Right renal pelvis (tissue), 4 donors: ENCODE data around the gene ATP5ME. TPM values are rescaled to one million over a fixed set of nuclear protein-coding genes. Genes with fewer than 3 reads are reported as not detected.

Experiments
- DNase-seq, 4 donors: peaks; one replicate each; pipeline ENCODE4 v3.0.0-alpha.2; 2013; ENCODE audit warnings: low read depth in 4 of 4, low spot score in 3 of 4, missing footprints in 1 of 4
- polyA plus RNA-seq, 4 donors: library from polyadenylated mRNA; unstranded; fragments of 120-200 nt; gene quantifications; one replicate each; pipeline ENCODE4 v1.2.1, GENCODE V29; 2013; ENCODE audit not compliant: insufficient read length in 4 of 4

Gene ATP5ME
- polyA plus RNA-seq, 4 donors: 248 to 285 (median 271) TPM

DNA sequence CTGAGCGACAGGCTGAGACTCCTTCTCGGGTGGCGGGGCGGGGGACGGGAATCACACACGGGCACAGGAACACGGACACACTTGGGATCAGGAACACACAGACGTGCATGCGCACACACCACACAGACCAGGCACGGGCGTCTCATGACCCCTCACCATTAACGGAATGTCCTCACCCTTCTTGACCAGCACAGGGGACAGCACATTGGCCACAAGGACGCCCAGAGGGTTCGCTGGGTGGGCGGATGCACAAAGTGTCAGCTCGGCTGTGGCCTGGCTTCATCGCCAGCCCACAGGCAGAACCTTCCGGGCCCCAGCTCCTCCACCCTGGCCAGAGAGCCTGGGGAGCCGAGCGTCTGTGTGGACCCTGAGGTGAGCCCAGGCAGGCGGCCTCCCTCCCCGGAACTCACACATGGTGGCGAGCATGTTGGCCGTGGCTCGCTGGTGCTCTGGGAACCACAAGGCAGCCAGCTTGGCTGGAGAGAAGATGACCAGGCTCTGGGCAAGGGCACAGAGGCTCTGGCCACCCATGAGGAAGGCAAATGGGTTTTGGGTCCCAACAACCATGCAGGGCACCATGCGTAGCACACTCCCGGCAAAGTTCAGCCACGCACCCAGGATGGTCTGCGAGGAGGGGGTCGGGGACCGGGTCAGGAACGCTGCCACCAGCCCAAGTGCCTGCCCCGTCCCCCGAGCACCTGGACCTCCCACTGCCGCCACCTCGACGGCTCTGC, 11.8 kb upstream of the ATP5ME start:
- DNase-seq: no peak

DNA sequence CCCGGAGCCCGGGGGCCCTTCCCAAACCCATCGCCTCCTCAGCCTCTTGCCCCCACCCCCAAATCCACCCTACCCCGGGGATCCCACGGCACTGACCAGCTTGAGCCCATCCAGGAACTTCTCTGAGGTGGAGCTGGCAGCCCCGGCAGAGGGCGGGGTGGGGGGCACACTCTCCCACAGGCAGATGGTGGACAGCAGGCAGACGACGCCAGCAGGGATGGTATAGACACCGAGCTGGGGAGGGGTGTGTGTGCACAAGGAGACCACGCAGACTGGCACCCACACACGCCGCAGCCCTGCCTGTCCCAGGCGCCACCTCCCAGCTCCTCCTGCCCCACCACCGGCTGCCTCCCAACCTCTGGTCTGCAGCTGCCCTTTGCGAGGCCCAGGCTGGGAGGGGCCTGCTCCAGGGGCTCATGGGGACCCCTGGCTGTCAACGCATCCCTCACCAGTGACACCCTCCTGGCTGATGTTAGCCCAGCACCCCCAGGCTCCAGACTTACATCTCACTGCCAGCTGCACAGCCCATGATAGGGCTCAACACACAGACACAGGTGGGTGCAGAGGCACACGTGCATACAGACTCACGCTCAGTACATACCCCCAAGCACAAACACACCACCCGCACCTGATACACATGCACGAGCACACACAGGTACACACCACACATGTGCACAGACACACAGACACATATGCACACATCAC, 10.7 kb upstream of the ATP5ME start:
- DNase-seq: no peak

DNA sequence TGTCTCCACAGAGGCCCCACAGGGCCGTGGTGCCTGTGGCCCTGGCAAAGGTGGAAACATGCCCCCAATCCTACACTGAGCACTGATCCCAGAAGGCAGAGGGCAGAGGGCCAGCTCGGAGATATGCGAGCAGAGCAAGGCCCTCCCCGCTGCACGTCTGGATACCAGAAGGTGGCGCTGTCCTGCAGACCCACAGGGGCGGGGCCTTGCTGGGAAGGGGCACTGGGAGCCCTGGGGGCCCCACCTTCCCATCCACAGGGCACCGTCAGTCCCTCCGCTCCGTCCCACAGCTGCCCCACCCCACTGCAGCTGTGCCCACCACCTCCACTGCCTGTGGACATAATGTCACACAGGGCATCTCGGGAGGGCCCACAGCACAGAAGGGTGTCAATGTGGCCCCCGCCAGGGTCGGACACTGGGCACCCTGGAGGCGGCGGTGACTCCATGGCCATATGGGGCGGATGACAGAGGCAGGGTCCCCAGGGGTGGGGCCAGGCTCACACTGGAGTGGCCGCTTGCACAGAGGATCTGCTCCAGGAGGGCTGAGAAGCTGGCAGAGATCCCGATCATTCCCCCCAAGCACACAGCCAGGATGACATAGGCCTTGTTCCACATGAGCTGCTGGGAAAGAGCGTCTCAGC, 10.0 kb upstream of the ATP5ME start:
- no peak for DNase-seq

DNA sequence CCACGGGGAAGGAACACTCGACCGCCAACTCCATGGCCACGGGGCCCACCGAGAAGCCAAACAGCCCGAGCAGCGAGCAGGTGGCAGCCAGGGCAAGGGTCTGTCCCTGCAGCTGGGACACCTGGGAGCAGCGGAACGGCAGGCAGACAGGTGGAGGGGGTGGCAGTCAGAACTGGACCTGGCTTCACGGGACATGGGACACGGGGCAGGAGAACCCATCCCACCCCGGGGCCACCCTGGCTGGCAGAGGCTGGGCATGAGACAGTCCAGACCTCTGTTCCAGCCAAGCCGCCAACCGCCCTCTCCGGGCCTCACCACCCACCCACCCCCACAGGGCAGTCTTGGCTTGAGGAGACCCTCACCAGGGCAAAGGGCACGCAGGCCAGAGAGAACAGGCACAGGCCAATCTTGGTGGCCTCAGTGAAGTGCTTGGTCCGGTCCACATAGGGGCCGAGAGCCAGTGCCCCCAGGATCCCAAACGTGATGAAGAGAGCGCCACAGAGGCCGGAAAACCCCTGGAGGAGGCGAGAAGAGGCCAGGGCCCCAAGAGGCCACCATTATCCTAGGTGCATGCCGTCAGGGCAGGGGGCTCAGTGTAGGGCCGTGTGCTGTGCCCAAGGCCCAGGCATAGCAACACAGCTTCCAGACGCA, 9.3 kb upstream of the ATP5ME start:
- no peak for DNase-seq

DNA sequence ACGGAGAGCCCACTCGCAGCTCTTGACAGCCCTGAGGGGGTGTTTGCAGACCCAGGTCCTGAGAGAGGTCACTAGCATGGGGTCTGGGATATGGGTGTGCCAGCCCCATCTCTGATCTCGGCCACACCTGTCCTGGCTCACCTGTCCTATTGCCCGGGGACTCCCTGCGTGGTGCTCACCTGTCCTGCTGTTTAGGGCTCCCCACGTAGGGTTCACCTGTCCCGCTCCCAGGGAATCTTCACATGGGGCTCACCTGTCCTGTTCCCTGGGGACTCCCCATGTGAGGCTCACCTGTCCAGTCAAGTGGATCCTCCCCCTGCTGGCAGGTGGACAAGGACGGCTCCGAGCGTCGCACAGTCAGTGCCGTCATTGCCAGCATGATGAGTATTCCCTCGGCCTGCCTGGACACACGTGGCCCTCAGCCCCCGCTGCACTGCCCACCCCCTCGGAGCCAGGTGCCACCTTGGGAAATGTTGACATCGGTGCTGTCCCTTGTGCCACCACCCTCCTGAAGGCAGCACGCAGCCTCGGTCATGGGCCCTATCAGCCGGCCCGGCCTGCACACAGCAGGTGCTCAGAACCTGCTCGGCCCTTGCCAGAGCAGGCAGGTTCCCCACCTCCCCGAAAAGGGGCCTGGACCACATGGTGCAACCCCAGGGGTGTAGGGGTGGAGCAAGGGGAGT, 8.6 kb upstream of the ATP5ME start:
- no peak for DNase-seq

DNA sequence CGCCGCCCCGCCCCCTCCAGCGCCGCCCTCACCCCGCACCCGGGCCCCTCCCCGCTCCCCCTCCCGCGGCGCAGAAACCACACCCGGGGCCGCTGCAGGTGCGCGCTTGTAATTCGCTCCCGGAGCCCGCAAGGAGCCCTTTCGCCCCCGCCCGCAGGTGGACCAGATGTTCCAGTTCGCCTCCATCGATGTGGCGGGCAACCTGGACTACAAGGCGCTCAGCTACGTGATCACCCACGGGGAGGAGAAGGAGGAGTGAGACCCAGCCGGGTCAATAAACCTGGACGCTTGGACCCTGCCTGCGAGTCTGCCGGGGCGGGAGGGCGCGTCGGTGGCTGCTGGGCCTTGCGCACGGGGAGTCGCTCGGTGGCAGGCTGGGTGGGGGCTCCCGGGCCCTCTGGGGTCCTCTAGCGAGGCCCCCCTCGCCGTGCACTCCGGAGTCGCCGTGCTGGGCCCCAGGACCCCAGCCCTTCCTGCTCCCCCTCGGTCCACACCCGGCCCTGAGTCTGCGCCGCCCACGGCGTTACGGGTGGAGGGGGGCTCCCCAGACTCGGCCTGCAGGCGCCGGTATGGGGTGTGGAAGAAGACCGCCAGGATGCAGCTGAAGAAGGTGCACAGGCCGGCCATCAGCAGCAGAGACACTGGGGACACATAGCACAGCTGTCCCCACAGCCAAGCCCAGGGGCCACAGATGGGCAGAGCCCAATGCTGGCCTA, 7.8 kb upstream of the ATP5ME start:
- no peak for DNase-seq

DNA sequence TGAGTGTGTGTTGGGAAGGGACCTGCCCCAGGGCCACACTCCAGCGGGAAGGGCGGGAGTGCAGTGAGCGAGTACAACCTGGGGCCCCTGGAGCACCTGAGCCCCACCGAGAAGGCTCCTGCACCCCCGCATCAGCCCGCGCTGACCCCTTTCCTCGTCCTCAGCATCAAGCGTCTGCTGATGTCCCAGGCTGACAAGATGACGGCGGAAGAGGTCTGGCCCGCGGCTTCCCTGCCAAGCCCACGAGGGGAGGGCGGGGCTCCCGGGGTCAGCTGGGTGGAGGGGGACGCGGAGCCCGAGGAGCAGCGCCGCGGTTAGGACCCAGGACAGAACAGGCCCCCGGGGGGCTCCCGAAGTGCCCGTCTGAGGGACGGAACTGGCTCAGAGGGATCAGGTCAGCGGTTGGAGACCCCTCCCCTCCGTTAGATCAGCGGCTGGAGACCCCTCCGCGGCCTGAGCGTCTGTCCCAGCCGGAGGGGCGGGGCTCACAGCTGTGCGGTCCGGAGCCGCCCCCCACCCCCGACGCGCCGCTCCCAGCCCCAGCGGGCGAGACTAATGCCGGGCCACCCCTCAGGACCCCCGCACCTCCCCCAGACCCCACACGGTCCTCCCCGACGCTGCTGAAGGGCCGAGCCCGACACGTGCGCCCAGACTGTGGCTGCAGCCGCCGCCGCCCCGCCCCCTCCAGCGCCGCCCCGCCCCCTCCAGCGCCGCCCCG, 7.0 kb upstream of the ATP5ME start:
- no peak for DNase-seq

DNA sequence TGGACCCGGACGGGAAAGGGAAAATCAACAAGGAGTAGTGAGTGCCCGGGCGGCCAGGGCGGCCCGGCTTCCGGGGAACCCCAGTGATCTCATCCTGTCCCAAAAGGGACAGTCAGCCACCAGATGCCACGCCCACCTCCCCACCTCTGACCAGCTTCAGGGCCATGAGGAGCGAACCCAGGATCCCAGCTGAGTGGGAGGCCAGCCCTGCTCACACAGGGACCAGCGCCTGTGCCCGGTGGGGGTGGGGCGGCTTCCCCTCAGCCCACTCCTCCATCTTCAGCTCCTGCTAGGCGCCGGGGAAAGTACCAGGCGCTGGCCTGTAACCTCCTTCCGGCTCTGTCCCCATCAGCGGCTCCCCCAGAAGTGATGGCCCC, 6.5 kb upstream of the ATP5ME start:
- no peak for DNase-seq

DNA sequence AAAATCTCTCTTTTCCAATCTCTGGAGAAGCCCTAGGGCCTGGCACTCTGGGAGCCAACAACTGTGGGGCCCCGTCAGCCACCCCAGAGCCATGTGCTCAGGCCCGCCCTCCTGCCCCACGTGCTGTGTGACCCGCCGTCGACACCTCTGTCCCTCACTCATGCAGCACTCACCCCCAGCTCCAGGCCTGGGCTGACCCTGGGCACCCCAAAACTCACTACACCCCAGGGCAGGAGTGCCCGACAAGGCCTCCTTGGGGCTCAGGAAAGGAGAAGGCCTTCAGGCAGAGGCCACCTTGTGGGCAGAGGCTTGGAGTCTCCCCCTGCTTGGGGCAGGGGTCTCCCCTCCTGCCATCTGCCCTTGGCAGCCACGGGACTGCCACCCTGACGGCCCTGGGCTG, 6.0 kb upstream of the ATP5ME start:
- no peak for DNase-seq

DNA sequence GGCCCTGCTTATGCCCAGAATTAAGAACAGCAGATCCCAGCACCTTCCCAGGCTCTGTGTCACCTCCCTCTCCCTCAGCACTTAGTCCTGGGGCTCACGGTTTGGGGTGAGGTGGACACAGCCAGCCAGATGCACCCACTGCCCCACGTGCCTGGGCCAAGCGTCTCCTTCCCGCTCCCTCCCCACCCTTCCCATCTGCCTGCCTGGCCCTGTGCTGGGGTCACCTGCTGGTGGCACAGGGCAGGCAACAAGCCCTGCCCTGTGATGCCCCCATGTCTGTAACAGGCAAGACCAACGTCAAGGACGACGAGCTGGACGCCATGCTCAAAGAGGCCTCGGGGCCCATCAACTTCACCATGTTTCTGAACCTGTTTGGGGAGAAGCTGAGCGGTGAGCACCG, 5.6 kb upstream of the ATP5ME start:
- DNase-seq: no peak

DNA sequence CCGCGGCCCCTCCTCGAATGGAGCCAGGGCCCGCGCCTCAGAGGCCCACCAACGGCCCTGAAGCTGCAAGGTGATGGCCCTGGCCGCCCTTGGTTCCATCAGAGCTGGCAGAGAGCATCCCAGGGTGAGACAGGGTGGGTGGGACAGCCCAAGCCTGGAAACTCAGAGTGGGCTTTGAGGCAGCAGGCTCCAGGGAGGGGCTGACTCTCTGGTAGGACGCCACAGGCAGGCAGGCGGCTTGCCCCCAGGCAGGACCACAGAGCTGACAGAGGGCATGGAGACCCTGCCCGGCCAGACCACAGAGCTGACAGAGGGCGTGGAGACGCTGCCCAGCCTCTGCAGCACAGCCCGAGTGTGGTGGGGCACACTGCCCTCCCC, 5.0 kb upstream of the ATP5ME start:
- no peak for DNase-seq

DNA sequence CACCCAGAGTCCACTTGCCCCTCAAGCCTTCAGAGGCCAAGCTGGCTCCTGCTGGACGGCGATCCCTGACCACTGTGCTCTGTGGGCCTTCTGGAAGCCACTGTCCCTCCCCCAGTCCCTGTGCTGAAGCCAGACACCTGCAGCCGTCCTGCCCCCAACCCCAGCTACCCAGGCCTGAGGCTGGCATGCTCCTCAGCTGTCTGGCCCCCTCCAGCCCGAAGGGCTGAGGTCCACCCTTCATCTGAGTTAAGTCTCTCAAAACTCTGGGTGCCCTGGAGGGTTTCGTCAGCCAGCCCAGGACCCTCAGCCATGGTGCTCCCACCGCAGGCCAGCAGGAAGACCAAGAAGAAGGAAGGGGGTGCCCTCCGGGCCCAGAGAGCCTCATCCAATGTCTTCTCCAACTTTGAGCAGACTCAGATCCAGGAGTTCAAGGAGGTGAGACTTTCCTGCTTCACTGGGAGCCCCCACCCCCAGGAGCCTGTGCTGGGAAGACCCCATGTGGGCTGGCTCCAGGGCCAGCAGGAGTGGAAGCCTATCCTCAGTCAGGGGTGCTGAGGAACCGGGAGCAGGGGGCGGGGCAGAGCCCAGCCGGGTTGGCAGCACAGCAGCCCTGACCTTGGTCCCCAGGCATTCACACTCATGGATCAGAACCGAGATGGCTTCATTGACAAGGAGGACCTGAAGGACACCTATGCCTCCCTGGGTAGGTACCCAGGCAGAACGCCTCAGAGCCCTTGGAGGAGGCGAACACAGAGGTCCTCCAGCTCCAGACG, 4.4 kb upstream of the ATP5ME start:
- no peak for DNase-seq

DNA sequence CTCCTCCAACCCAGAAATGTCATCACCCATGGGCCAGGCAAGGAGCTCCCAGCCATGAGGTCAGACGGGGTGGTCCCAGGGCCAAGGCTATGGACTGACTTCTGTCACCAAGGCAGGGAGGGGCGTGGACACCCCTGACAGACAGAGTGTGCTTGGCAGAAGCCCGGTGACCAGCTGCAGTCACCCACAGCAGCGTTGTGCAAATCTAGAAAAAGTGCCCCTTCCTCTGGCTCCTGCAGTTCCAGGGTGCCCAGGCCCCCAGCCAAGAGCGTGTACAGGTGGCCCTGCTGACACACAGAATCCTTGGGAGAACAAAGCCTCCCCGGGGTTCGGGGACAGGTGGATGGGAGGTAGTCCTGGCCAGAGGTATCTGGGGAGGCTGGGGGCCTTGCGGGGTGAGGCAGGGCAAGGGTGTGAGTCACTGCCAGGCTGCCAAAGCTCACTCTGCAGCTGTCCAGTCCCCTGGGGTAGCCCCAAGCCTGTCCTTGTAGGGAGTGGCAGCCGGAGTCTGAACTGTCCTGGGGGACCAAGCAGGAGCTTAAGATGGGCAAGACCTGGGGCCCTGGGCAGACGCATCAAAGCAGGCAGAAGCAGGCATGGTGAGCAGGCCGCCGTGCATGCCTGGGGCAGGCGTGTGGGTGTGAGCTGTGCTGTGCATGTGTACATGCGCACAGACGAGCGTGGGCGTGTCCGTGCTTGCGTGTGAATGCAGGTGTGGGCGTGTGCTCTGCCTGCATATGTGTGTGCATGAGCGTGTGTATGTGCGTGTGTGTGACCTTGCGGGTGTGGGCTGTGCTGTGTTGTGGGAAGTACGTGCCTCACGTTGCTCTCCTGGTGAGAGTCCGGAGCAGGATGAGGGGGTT, 3.6 kb upstream of the ATP5ME start:
- DNase-seq: no peak

DNA sequence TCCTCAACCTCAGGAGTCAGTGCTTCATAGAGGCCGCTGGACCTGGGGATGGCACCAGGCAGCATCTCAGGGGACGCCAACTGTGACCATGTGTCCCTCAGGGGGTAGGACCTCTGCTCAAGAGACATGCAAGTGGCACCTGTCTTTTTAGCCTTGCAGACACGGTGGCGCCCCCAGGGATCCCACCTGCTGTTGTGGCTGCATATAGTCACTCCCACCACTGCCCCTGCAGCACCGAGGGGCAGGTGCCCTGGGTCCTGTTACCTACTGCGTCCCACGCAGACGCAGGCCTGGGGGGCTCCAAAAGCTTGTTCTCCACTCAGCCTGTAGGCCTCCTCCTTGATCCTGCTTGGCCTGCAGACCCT, 2.8 kb upstream of the ATP5ME start:
- no peak for DNase-seq

DNA sequence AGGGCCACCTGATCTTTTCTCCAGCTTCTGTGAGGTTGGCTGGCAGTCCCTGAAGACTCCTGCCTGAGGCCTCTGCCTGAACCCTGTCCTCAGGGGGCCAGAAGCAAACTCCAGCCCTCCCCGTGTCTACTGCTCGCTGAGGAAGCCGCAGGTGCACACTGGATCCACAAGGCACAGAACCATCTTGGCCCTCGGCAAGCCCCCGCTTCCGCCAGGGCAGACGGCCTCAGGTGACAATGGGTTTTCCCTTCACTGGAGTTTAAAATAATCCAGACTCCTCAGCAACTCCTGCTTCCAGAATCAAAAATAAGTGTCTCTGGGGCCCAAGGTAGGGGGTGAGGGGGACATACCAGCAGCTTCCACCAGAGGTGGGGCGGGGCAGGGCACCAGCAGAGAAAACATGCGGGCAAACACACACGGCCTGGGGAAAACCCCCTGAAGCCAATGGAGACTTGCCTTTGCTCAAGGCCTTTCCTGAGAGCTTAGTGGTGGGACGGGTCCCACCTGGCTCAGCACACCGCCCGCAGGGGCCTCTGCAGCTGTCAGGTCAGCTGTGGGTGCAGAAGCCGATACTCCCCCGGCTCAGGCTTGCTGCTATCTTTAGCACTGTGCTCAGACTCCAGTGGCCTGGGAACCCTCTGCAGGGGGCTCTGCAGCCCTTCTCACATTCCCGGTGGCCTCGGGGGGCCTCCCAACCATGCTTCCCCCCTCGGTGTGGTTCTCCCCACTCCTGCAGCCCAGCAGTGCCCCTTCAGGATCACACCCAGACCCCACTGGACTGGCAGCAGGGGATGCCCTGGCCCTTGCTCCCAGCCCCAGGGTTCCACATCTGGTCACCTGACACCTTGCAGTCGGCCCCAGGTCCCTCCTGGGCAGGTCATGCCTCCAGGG, 2.1 kb upstream of the ATP5ME start:
- DNase-seq: no peak

DNA sequence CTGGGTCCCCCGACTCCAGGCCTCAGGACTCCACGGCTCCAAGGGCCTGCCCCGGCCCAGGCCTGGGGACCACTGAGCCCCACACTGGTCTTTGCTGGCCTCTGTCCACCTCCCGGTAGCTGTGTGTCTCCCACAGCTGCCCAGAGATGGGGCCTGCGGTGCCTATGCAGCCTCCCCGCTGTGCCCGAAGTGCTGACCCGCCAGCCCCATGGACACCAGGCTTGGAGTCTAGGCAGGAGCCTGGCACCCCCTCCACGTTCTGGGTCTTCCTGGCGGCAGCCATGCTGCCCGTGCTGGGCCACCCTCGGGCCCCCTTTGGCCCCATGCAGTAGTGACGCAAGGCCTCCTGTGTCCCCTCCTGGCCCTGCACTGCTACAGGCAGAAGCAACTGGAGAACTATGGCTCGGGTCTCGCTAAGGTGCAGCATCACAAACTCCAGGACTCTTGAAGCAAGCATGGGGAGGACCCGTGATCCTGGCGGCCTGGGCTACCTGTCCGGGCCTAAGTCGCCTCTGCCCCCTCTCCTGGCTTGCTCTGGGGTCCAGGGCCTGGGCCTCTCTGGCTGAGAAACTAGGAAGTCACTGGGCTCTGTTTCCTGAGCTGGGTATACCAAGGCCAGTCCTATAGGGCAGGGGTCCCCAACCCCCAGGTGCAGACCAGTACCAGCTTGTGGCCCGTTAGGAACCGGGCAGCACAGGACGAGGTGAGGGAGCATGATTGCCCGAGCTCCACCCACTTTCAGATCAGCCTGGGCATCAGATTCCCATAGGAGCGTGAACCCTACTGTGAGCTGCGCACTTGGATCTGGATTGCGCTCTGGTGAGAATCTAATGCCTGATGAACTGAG, 1.2 kb upstream of the ATP5ME start:
- no peak for DNase-seq
